GM04503 (cell line): ENCODE data around the gene MAP3K5.

ENCODE experiments used
- DNase-seq: peaks from one replicate; pipeline ENCODE4 v3.0.0-alpha.2; 2012; ENCODE audit warnings: low read depth

MAP3K5 gene

GRCh38 chr6:136517582-136517981 is 274.7 kb downstream of the MAP3K5 start:
- DNase-seq: no peak

GRCh38 chr6:136517002-136517401 is 275.3 kb downstream of the MAP3K5 start:
- DNase-seq: no peak

GRCh38 chr6:136514591-136514990 is 277.7 kb downstream of the MAP3K5 start:
- DNase-seq: no peak

GRCh38 chr6:136511926-136512325 is 280.4 kb downstream of the MAP3K5 start:
- no peak for DNase-seq

- no peak for DNase-seq
Observed at GRCh38 chr6:136511397-136511796, 280.9 kb downstream of the MAP3K5 start.

GRCh38 chr6:136510782-136511181 is 281.5 kb downstream of the MAP3K5 start:
- DNase-seq: no peak

- DNase-seq: no peak
Observed at GRCh38 chr6:136510299-136510698, 282.0 kb downstream of the MAP3K5 start.

GRCh38 chr6:136508725-136509392 is 283.4 kb downstream of the MAP3K5 start:
- no peak for DNase-seq
